GM21367 (cell line): Measurements from ENCODE around the gene MPP1.
"Not testable (repeated sequence)": the region's sequence is repeated elsewhere in the genome, so short reads cannot be mapped to it uniquely, and the experiment has no call there.

Source experiments
- ATAC-seq: cut with Tn5 transposase; IDR thresholded peaks from one replicate; pipeline ENCODE4 v1.9.1; 2021; ENCODE audit not compliant: unreplicated experiment

Gene MPP1

GRCh38 chrX:154804957-154805695 is at the start of gene MPP1:
TSS of gene MPP1 (minus strand) at chrX:154805485. CDS start at chrX:154805373, 112 bp downstream.
- ATAC-seq = peak; percentile 83

GRCh38 chrX:154850957-154851611 is 45.8 kb upstream of the MPP1 start:
- ATAC-seq = no peak

GRCh38 chrX:154840856-154841255 is 35.6 kb upstream of the MPP1 start:
- no peak for ATAC-seq

DNA sequence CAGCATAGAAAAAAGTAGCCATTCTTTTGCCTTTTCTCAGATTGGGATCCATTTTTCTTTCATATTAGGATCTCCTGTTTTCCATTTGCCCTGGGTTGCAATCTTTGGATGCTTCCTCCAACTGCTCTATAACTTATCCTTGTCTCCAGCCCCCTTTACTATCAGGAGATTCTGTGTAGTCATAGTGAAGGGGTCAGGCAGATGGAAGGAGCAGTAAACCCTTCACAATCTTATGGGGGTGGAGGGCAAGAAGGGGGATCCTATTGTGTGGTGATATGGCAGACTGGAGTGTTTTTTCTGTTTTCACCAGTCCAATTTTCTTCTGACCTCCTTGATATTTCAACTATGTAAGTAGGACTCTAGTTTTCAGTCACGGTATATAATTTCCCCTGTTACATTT is 30.9 kb upstream of the MPP1 start:
- no peak for ATAC-seq

DNA sequence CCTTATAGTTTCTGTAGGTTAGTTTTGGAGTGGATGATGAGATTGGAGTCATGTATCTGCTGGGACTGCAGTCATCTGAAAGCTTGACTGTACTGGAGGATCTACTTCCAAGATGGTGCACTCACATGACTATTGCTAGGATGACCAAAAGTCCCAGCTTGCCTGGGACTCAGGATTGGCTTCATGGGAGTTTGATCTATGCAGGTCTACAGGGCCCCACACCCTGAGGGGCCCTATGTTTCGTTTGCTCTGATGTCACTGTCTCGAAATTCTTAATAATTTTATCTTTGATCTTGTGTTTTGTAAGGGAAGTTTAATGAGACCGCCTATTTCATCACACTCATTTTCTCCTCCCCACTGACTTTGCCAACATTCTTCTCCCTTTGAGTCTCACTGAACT is 29.3 kb upstream of the MPP1 start, which contains the start of gene SMIM9:
Gene SMIM9, minus strand, starts transcription at position 101 of the 400 bp plus-strand sequence. CDS start 3,806 bp downstream, outside the sequence.
- ATAC-seq = no peak

DNA sequence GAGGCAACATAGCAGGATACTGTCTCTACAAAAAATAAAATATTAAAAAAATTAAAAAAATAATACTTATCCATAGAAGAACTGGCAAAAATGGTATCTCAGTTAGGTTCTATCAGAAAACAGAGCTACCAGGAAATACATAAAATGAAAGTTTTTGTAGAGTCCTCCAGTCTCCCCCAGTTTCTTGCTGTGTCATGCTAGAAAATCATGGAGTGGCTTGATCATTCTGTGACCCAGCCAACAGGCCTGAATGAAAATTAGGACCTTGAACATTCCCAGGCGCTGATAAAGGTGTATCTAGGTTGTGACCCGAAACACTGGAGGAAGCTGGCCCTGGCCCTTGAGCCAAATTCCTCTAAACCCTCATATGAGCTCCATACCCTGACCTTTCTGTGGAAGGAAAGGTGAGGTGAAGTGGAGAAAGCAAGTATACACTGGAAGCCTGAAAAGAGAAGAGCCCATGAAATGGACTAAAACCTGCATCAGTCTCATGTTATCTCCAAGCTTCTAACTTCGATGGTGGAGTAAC is 28.5 kb upstream of the MPP1 start:
- ATAC-seq = no peak

- ATAC-seq = no peak
These were observed 24.7 kb upstream of the MPP1 start for GRCh38 chrX:154829926-154830442.

DNA sequence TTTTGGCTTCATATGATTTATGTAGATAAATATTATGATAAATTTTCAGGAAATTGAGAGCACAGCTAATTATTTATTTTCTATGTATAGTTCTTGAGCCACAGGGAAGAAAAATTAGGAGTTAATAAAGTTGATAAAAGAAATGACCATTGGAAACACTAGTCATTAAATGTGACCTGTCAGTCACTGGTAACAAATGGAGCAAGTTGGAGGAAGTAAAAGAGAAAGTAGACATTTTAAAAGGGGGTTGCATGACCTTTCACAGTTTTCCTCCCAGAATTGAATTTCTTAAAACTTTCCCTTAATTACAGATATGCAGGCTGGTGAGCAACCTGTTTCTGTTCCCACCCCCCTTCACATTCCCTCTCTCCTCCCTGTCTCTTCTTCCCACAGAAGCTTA is 23.8 kb upstream of the MPP1 start:
- ATAC-seq = no peak

- no peak for ATAC-seq
These were observed 22.7 kb upstream of the MPP1 start for GRCh38 chrX:154828016-154828408.

DNA sequence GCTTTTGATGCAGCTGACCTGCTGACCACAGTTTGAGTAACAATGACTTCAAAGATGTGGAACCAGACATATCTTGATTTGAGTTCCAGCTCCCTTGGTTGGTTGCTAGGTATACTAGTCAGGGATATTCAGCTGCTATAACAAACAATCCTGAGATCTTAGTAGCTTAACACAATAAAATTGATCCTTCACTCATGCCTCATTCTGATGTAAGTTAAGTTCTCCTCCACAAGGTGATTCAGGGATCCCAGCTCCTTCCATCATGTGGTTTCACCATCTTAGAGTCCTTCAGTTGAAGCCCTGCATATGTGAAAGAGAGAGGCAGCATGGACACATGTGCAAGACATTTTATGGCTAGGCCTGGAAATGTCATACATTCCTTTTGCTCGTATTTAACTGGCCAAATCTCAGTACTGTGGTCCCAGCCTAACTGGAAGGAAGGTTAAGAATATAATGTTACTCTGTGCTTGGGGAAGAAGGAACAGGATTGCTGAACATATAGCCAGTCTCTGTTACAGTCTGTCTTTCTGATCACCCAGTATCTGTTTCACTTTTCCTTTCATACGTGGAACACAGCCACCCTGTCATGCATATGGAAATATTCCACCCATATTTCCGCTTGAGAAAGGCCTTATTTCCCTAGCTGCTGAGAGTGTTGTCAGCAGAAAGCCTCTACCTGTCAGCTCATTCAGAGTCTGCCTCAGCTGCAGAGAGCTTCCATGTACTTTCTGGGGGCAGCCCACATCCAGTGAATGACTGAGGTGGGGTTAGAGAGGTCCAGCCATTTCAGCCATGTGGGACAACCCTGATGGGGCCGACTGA is 22.1 kb upstream of the MPP1 start:
- ATAC-seq = peak; percentile 90

GRCh38 chrX:154825586-154825985 is 20.3 kb upstream of the MPP1 start:
- not testable (repeated sequence) for ATAC-seq

DNA sequence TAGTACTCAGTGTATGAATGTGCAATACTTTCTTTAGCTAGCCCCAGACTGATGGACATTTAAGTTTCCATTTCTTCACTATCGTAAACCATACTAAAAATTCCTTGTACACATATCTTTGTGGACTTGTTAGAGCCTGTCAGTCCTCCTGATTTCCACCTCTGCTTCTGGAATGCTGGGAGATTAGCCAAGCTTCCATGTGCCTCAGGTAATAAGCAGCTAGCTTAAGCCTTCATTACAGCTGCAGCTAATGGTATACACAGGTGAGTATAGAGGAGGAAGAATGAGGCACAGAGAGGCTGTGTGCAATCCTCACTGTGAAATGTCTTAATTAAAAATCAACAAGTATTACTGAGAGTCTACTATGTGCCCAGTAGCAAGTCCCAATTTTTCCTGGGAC is 19.4 kb upstream of the MPP1 start:
- ATAC-seq = no peak

GRCh38 chrX:154822029-154822428 is 16.7 kb upstream of the MPP1 start:
- no peak for ATAC-seq

- no peak for ATAC-seq
These were observed 16.2 kb upstream of the MPP1 start for GRCh38 chrX:154821523-154821922.

- ATAC-seq = no peak
These were observed 14.6 kb upstream of the MPP1 start for GRCh38 chrX:154819771-154820341.

DNA sequence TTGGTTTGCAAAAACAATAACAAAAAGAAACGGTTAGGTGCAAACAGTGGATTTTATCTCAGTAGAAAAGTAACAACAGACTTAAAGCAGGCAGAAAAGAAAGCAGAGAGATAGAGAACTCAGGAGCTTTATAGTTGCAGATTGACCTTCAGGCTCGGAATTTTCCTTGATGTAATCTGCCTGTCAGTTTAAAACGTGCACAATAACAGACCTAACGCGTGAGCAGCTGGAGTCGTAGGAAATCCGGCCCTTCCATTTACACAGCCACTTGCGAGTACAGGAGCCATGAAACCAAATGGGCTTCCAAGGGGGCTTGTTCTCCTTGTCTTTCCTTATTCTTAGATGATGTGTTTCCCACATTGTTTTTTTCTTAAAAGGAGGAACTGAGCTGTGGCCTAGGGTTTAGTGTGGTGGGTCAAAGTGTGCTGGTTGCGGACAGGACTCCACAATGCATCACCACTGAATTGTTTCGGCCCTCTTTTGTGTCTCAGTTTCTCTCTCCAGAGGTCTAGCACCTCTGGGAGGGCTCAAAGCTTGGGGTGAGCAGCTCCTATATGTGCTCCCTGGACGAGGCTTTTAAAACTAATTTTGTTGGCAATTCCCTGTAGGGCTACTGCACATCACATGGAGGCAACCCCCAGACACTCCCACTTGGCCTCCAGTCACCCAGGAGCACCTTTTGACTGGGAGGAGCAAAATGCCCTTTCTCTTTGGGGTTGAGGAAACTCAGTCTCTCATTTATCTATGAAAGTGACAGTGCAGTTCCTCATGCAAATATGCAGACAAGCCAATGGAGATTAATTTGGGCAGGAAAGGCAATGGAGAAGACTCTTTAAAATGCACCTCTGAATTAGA is 13.9 kb upstream of the MPP1 start:
- ATAC-seq = no peak

DNA sequence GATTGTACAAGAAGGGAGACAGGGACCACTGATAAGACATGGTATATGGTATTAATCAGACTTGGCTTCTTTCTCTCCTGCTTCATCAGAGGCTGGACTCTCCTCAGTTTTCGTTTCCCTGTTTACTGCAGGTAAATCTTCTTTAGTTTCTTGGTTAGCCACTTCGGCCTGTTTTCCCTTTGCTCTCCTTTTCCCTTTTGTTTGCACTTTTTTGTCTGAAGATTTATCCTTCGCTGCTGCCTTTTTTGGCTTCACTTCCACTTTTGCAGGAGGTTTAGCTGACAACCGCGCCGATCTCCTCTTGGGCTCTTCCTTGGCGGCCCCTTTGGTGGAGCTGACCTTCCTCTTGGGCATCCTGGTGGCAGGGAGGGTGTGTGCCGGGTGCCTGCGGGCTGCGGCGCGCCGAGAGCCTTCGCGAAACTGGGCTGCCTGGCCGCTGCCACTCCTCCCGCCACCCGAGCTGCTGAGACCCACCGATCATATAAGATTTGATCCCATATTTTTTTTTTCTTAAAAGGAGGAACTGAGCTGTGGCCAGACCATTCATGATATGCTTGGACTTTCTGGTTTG is 11.8 kb upstream of the MPP1 start:
- not testable (repeated sequence) for ATAC-seq

DNA sequence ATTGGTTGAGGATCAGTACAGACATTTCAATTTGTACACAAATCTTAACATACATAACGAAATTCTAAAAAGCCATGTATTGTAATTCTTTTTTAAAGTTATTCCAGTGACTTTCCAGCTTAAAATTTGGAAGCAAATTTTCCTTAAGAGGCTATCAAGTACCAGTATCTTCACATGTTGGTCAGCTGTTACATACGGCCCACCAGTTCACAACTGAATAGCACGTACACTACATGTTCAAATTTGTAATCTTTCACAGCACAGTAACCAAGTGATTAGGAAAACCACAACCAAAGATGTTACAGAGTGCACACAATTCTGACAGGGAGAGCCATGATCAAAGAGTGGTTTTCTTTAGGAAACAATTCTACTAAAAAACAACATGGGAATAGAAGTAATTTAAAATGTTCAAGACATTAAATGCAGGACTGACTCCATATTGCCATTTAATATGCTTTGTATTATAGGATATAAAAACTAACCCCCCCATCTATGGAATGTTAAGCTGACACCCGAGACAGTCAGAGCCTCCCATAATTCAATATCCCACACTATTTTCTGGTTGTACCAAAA is 11.1 kb upstream of the MPP1 start:
- ATAC-seq = not testable (repeated sequence)

GRCh38 chrX:154815274-154815818 is 10.1 kb upstream of the MPP1 start:
- ATAC-seq = no peak
